ENCODE measurements around the gene TOP2B.

GRCh38 chr3:25576146-25576545 lies 88.6 kb downstream of the TOP2B start:
- TF ChIP-seq EZH2 (IDR thresholded peaks at IDR 0.05; ENCODE audit: low read depth) (no peak), CTCF (conservative IDR thresholded peaks at IDR 0.05) (no peak)
